Hindlimb muscle (tissue), 1 donor: ENCODE measurements around the gene HHATL. TPM values are rescaled to one million over a fixed set of nuclear protein-coding genes. Genes with fewer than 3 reads are reported as not detected.

Experiments used
- DNase-seq: peaks from one replicate; pipeline ENCODE4 v3.0.0-alpha.2; 2013
- polyA plus RNA-seq: library from polyadenylated mRNA; unstranded; fragments of 120-200 nt; gene quantifications from one replicate; pipeline ENCODE4 v1.2.1, GENCODE V29; 2013; ENCODE audit not compliant: insufficient read length

HHATL gene
- polyA plus RNA-seq, 1 donor, result 70.3 TPM

GRCh38 chr3:42712344-42712648 lies 9.7 kb upstream of the HHATL start:
- DNase-seq, result no peak

- no peak for DNase-seq
Measured at GRCh38 chr3:42711491-42712343, 9.1 kb upstream of the HHATL start.

- no peak for DNase-seq
Measured at GRCh38 chr3:42710323-42711021, 7.9 kb upstream of the HHATL start.

DNA sequence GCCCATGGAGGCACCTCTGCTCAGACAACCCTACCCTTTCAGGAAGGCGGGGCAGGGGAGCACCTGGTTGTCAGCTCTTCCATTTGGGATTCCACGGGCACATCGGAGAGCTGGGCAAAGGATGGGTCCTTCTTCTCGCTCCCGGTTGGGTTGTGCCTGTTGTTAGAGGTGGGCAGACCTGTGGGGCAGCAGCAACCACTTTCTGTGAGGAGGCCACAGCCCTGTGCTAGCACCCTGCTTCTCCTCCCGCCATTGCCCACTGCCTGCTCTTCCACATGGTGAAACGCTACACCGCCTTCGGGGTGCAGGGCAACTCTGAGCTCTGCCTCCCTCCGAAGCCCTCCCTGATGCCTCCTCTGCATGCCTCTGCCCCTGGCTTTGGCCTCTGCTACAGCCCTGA lies 7.0 kb upstream of the HHATL start:
- no peak for DNase-seq

- DNase-seq, result no peak
Measured at GRCh38 chr3:42708611-42709151, 6.1 kb upstream of the HHATL start.

DNA sequence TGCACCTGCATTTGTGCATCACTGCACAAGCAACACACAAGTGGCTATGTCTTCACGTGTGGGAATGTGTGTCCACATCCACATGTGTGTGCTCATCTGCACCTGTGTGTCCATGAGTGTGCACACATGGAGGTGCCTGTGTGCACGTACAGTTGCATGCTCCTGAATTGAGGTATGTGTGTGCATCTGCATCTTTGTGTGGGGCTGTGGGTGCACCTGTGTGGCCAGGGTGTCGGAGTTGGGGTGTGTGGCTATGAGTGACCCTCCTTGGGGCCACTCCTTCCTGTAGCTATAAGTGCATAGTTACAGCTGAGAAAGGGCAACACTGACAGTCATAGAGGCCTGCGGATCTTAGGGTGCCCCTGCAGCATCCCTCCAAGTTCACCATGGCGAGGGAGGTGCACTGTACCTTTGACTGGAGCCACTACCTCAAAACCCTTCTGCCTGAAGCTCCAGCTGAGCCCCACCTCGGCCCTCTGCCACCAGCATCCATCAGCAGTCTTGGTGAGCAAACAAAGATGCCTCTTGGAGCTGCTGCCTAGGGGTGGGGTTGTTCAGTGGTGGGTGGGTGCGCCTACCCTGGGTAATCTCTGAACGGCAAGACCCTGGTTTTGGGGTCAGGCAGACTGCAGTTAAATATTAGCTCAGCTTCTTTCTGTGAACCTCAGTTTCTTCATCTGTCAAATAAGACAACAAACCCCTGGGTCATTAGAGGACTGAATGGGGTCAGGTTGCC lies 5.2 kb upstream of the HHATL start:
- no peak for DNase-seq

DNA sequence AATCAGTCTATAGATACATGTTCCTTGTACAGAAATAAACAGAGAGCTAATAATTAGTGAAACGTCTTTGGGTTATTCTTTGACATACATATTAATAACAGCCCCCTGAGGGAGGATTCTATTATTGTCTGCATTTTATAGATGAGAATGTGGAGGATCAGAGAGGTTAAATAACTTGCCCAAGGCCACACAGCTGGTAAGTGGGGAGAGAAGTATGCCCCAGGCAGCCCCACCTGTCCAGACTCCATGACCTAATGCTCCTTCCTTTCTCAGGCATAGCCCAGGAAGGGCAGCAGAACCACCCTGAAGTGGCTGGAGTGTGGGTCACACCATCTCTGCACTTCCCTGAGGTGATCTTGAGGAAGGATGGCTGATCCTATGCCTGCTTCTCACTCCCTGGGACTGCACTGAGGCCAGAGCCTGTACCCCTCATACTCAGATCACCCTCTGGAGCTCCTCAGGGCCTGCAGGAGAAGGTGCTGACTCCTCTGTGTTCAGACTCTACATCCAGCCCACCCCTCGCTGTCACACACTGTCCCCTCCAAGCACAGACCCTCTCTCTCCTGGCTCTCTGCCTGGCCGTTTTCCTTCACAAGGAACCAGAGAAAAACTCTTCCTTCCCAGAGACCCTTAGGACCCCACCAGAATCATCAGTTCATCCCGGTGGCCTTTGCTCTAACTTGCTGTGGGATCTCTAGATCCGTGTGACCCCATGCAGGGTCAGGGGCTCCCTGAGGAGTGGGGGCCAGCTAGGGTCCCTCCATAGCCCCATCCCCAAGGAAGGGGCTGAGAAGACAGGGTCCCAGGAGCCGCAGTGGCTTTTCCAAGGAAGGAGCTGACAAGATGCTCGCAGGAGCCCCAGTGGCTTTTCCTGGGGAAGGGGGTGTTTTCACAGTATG lies 4.4 kb upstream of the HHATL start:
- DNase-seq, result no peak

- DNase-seq, result no peak
Measured at GRCh38 chr3:42705962-42706585, 3.5 kb upstream of the HHATL start.

DNA sequence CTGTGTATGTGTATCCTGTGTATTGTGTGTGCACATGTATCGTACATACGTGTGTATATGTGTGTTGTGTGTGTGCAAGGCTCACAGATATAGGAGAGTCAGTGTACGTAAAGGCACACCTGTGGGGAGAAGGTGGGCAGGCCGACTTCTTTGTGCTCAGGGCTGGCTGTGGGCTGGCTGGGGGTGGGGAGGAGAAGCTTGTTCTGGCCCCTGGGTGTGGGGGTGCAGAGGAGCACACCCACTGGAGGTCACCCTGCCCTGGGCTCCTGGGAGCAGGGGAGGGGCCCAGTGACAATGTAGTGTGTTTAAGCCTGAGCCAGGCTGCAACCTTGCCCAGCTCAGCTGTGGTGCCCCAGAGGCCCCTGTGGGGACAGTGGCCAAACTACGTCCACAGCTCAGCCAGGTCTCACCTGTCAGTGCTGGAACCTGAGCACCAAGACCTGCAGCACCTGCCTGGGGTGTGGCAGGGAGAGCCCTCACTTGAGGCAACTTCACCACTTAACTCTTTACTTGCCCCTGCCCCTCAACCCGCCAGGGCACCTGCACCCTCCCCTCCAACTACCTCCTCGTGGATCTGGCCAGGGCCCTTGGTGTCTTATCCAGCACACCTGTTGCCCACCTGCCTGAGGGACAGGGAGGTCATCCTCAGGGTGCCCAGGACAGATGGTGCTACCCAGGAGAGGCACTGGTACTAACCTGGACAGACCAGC lies 2.6 kb upstream of the HHATL start:
- no peak for DNase-seq

- no peak for DNase-seq
Measured at GRCh38 chr3:42704136-42704841, 1.7 kb upstream of the HHATL start.

GRCh38 chr3:42703695-42704025 lies 1.1 kb upstream of the HHATL start:
- no peak for DNase-seq

GRCh38 chr3:42702982-42703694 lies 540 bp upstream of the HHATL start:
- DNase-seq, result no peak

- DNase-seq, result peak; percentile 25
Measured at GRCh38 chr3:42701371-42702065, 1.1 kb downstream of the HHATL start.

GRCh38 chr3:42700366-42701288 lies 2.0 kb downstream of the HHATL start:
- DNase-seq, result no peak

DNA sequence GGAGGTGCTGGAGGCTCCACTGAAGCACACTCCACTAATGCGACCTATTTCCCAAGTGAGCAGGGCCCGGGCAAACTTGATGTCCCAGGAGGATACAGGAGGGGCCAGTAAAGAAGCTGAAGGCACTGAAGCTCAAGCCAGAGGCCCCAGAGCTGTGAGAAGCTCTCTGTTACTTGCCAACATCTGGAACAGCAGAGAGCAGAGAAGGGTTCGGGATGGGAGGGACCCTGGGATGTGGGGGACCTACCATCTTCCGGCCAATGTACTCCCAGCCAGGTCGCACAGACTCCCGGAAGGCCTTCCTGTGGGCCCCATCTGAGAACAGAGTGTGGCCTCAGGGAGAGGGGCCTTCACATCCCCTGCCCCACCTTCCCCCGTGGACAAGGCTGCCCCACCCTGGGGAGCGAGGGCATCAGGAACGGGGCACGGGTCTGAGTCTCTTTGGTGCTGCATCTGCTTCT lies 3.1 kb downstream of the HHATL start:
- no peak for DNase-seq

- no peak for DNase-seq
Measured at GRCh38 chr3:42698911-42699230, 3.7 kb downstream of the HHATL start.

DNA sequence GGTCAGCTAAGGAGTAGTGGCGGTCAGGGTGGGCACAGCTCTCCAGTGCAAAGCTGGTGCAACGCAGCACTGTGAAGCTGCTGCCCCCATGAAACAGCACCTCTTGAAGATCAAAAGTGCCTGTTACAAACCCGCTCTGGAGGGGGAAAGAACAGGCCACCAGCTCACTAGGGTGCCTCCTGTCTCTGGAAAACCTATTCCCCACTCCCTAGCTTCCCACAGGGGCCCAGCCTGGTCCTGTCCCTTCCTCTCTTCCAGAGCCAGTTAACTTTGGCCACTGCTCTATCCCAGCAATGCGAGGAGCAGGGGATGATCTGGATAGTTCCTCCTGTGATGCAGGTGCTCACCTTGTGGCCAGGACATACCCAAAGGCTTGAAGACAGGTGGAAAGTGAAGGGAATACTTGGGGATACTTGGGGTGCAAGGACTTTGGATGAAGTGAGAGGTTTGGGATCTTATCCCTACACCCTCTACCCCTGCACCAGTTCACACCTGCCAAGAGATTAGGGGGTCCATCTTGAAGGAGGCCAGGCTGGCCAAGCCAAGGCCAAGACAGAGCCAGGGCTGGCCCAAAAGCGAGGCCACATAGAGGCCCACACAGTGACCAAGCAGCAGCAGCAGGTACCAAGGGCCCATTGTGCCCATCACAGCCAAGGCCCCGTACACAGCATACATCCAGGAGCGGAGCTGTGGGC lies 4.2 kb downstream of the HHATL start:
- DNase-seq, result no peak
